Thyroid gland (tissue), 4 donors: ENCODE results near the gene MPZL1. TPM values are rescaled to one million over a fixed set of nuclear protein-coding genes. Genes with fewer than 3 reads are reported as not detected.

Experiments
- DNase-seq, 2 donors: peaks; one replicate each; pipeline ENCODE4 v3.0.0-alpha.2; 2019
- H3K27ac ChIP-seq, 3 donors: fragments of 200-600 bp; sonication (generic); 1 replicate in 2 of 3; 2 replicates in 1 of 3; pipeline ENCODE4 v1.5.1; 2016 to 2019; ENCODE audit warnings: mild to moderate bottlenecking in 1 of 3, moderate library complexity in 1 of 3
- H3K27me3 ChIP-seq: fragments of 200-600 bp; sonication (generic); one replicate; pipeline ENCODE4 v1.5.1; 2019
- H3K36me3 ChIP-seq, 2 donors: fragments of 200-600 bp; sonication (generic); one replicate each; pipeline ENCODE4 v1.5.1; 2016 to 2019
- H3K4me1 ChIP-seq, 2 donors: fragments of 200-600 bp; sonication (generic); one replicate each; pipeline ENCODE4 v1.5.1; 2017 to 2019
- H3K4me3 ChIP-seq, 3 donors: fragments of 200-600 bp; sonication (generic); replicated peaks in 1 of 3; 1 replicate in 2 of 3; 2 replicates in 1 of 3; pipeline ENCODE4 v1.5.1; 2016; ENCODE audit warnings: mild to moderate bottlenecking in 1 of 3
- H3K9me3 ChIP-seq: fragments of 200-600 bp; sonication (generic); one replicate; pipeline ENCODE4 v1.5.1; 2017
- CTCF ChIP-seq, 6 experiments: fragments of 200-600 bp in 3 of 6; fragments of 450-650 bp in 3 of 6; sonication (generic) in 3 of 6; IDR thresholded peaks; one replicate each; pipeline ENCODE4 v1.5.1; 2016 to 2019; ENCODE audit warnings: antibody characterized with exemption in 6 of 6, mild to moderate bottlenecking in 2 of 6, inconsistent platforms in 1 of 6, moderate library complexity in 1 of 6
- POLR2A ChIP-seq, 2 donors: fragments of 450-650 bp; IDR thresholded peaks; one replicate each; pipeline ENCODE4 v1.6.1; 2017; ENCODE audit warnings: antibody characterized with exemption in 2 of 2, mild to moderate bottlenecking in 2 of 2, moderate library complexity in 1 of 2
- WGBS, 2 donors: methylation state at CpG; one replicate each; pipeline ENCODE4 v1.1.5; 2017; 5-methylcytosine and 5-hydroxymethylcytosine counted together
- intact Hi-C: fragments of 100-400 bp; cut with DNase I; formaldehyde crosslinking; loops from one replicate; pipeline ENCODE4 v1.15.1; 2023
- total RNA-seq, 4 donors: library from RNA; depleted of rRNA; stranded (reverse); fragments of >200 nt; gene quantifications; one replicate each; pipeline ENCODE4 v1.2.3, GENCODE V29; 2016

The MPZL1 gene
- total RNA-seq, 4 donors from 2014 or later = 52.6 to 90.2 (median 61.8) TPM

GRCh38 chr1:167773516-167773915 is 51.7 kb downstream of the MPZL1 start:
- H3K36me3 ChIP-seq = no peaks in the 10 kb centered on the region
- H3K9me3 ChIP-seq = no peaks in the 10 kb centered on the region
- TF ChIP-seq POLR2A (IDR thresholded peaks at IDR 0.05) (no peak), CTCF (IDR thresholded peaks at IDR 0.05) (no peak)
- no peak overlapping the region for H3K27ac ChIP-seq
- intact Hi-C loops = no loop called here
- WGBS, 2 donors = 94 to 95% methylated on average over 2 of the region's 2 CpGs
- no peak for DNase-seq
- H3K4me1 ChIP-seq = no peaks in the 10 kb centered on the region
- H3K4me3 ChIP-seq = no peak overlapping the region
- H3K27me3 ChIP-seq = no peaks in the 10 kb centered on the region

GRCh38 chr1:167774710-167775109 is 52.9 kb downstream of the MPZL1 start:
- Histone ChIP-seq H3K36me3 (no peaks in the 10 kb centered on the region), H3K27ac (no peak overlapping the region)
- DNase-seq = no peak

GRCh38 chr1:167775178-167775577 is 53.4 kb downstream of the MPZL1 start:
- Histone ChIP-seq H3K27ac (no peak overlapping the region), H3K27me3 (no peaks in the 10 kb centered on the region), H3K4me3 (no peak overlapping the region), H3K36me3 (no peaks in the 10 kb centered on the region), H3K4me1 (no peaks in the 10 kb centered on the region), H3K9me3 (no peaks in the 10 kb centered on the region)
- intact Hi-C loops = no loop called here
- no peak for TF ChIP-seq POLR2A (IDR thresholded peaks at IDR 0.05)
- no peak for TF ChIP-seq CTCF (IDR thresholded peaks at IDR 0.05)
- 81 to 83% methylated on average over 2 of the region's 2 CpGs for WGBS, 2 donors
- DNase-seq = no peak

More at GRCh38 chr1:167774710-167775109, 52.9 kb downstream of the MPZL1 start:
- H3K27me3 ChIP-seq = no peaks in the 10 kb centered on the region
- no peak for TF ChIP-seq POLR2A (IDR thresholded peaks at IDR 0.05)
- TF ChIP-seq CTCF (IDR thresholded peaks at IDR 0.05) = no peak
- H3K4me1 ChIP-seq = no peaks in the 10 kb centered on the region
- intact Hi-C loops = no loop called here
- H3K9me3 ChIP-seq = no peaks in the 10 kb centered on the region
- H3K4me3 ChIP-seq = no peak overlapping the region

- H3K4me3 ChIP-seq = no peak overlapping the region
Measured at GRCh38 chr1:167776151-167776550, 54.4 kb downstream of the MPZL1 start.

More at GRCh38 chr1:167776151-167776550, 54.4 kb downstream of the MPZL1 start:
- 94 to 96% methylated on average over 1 of the region's 1 CpG for WGBS, 2 donors
- no peak for DNase-seq
- Histone ChIP-seq H3K4me1 (no peaks in the 10 kb centered on the region), H3K9me3 (no peaks in the 10 kb centered on the region), H3K36me3 (no peaks in the 10 kb centered on the region), H3K27ac (no peak overlapping the region), H3K27me3 (no peaks in the 10 kb centered on the region)
- TF ChIP-seq POLR2A (IDR thresholded peaks at IDR 0.05) (no peak), CTCF (IDR thresholded peaks at IDR 0.05) (no peak)
- intact Hi-C loops = no loop called here
